Activated naive CD4-positive, alpha-beta T cell treated with anti-CD3 and anti-CD28 coated beads, Interleukin-2, amount 50 U/mL, for 16 hours (primary cell): ENCODE measurements around the gene LGALS3BP.

Source experiments
- DNase-seq: peaks from one replicate; pipeline ENCODE4 v3.0.0-alpha.2; 2020

The LGALS3BP gene

DNA sequence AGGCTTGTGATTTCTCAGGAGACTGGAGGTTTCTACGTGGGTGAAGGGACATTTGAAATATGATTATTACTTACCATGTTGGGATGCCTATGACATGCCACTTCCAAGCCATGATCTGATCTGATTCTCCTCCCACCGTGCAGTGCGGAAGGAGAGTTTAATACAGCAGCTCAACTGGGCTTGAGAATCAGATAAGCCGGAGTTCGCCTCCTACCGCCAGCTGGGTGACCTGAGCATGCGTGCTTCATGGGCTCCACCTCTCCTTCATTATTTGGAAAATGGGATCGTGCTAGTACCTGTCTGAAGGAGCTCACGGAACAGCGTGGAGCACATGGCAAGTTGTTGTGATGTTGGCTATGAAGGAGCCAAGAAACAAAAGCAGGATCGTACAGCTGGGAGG lies 42.2 kb downstream of the LGALS3BP start:
- no peak for DNase-seq

GRCh38 chr17:78935419-78936323 lies 44.1 kb downstream of the LGALS3BP start:
- DNase-seq, result no peak

GRCh38 chr17:78934681-78935418 lies 44.9 kb downstream of the LGALS3BP start:
- DNase-seq, result no peak

- no peak for DNase-seq
These were observed 45.7 kb downstream of the LGALS3BP start for GRCh38 chr17:78933959-78934568.

- DNase-seq, result no peak
These were observed 46.4 kb downstream of the LGALS3BP start for GRCh38 chr17:78933025-78933958.

- no peak for DNase-seq
These were observed 49.6 kb downstream of the LGALS3BP start for GRCh38 chr17:78929908-78930775.

- DNase-seq, result no peak
These were observed 53.8 kb downstream of the LGALS3BP start for GRCh38 chr17:78925662-78926555.

- peak; percentile 71 for DNase-seq
These were observed 54.5 kb downstream of the LGALS3BP start, which contains the start of gene TIMP2 for GRCh38 chr17:78925234-78925633. Gene TIMP2 (minus strand): TSS chr17:78925387. CDS start chr17:78925088, 299 bp downstream.

- no peak for DNase-seq
These were observed 55.1 kb downstream of the LGALS3BP start for GRCh38 chr17:78924481-78925151.

DNA sequence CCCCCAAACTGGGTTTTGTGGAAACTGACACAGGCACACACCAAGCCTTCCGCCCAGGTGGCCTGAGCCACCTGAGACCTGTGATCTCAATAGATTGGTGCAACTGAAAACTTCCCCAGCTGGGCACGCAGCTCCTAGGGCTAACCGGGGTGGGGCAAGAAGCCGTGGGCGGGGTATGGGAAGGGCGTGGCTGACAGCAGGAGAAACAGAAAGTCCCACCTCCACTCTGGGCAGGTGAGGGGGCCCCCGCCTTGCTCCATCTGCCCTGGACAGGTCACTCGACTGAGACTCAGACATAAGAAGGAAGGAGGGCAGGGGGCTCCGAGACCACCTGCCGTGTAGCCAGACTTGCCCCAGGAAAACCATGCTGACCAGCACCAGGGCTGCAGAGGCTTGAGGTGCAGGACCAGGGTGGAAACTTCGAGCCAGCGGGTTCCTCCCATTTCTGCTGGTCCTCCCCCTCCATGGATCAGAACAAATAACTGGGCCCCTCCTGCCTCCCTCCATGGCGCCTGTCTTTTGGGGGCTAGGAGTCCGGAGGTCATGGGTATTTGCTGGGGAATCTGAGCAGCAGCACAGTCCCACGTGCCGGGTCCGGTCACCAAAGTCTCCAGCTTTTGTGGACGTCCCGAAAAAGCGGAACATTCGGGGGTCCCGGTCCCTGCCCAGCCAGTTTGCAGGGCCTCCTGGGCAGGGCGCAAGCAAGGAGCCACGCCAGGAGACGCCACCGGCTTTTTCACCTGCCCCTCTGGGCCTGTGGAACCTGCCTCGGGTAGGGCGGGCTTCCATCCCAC lies 55.9 kb downstream of the LGALS3BP start:
- peak; percentile 45 for DNase-seq

DNA sequence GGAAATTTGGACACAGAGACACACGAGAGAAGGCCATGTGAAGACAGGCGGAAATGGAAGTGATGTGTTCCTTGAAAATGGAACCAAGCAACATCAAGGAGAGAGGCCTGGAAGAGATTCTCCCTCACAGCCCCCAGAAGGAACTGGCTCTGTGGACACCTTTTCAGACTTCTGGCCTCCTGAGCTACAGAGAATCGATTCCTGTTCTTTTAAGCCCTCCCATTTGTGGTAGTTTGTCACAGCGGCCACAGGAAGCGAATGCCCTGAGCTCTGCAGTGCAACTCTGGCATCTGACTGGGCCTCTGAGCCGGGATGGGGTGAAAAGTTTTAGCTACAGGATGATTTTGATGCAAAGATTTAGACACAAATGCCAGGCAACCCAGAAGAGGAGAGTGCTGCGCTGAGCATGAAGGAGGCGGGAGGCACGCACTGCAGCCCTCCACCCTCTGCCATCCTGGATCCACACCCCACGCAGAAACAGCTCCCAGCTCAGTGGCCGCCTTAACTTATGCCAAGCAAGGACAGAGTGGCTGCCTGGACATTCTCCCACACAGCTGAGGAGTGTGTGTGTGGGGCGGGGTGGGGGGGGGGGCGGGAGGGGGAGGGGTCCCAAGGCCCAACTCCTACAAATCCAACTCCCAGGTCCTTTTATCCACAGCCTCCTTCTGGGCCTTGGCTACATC lies 56.8 kb downstream of the LGALS3BP start:
- DNase-seq, result no peak

GRCh38 chr17:78921437-78921971 lies 58.2 kb downstream of the LGALS3BP start:
- no peak for DNase-seq
